ENCODE data around the gene MED8. TPM values are rescaled to one million over a fixed set of nuclear protein-coding genes. Genes with fewer than 3 reads are reported as not detected.

MED8 gene
- total and polyA plus RNA-seq, 9 of the 15 experiments (the other 6 are each of a cell fraction or from before 2014, with no cell fraction given), result 23.0 to 120 (median 56.4) TPM

DNA sequence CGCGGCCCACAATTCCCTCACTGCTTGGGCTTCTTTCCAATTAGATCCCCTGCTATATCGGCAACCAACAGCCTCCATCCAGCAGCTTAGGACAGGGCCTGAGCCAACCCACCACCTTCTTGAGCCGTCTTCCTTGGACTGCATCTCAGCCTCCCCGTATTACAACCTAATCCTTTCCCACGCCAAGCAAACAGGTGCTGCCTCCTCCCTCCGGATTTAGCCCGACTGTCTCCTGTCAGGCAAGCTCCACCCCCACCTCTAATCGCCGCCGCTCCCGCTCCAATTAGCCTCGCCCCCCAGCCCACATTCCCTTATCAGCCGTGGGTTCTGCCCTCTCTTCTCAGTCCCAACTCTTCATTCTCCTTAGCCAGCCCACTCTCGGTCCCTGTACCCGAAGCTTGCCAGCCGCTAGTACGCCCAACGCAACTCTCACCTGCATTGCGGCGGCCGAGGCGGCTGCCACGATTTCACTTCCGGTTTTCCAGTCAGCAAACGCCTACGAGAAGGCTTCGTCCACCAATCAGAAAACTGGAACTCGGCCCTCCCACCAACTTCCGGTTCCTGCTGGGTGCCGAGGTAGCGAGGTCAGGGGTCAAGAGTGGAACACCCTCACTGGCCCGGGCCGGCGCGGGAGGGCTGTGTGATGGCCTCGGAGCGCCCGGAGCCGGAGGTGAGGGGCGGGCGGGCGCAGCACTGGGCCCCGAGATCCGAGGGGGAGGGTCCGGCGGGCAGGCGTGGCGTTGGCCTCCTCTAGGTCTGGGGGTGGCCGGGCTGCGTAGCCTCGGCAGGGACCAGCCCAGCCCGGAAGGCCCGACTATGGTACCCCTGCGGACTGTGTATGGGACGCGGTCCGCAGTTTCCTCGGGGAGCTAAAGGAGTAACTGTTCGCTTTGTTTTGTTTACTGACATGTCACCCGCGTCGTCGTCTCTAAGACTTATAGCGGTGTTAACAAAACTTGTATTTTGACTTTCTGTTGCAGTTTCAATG lies at the start of gene MED8, which contains the start of gene SZT2 (continued):
- TF ChIP-seq POLR3A (IDR thresholded peaks at IDR 0.05; ENCODE audit: borderline replicate concordance, extremely low read depth, insufficient read depth, insufficient read length) (no peak), CCNT2 (IDR thresholded peaks at IDR 0.05; ENCODE audit: borderline replicate concordance, extremely low read depth, insufficient read length, low read depth, low read length) (peak; percentile 49), POLR2G (IDR thresholded peaks at IDR 0.05; ENCODE audit: low read depth, low read length) (peak; percentile 99), ZNF785 (CRISPR knock-in tag; IDR thresholded peaks at IDR 0.05) (no peak), TFAM (CRISPR knock-in tag; conservative IDR thresholded peaks at IDR 0.05) (no peak), CXXC5 (CRISPR knock-in tag; IDR thresholded peaks at IDR 0.05) (peak; percentile 89), TEAD4 (IDR thresholded peaks at IDR 0.05; ENCODE audit: low read length) (peak; percentile 26; the same call in 1 of the 2 replicates), TEAD4 (CRISPR knock-in tag; IDR thresholded peaks at IDR 0.05; ENCODE audit: borderline replicate concordance) (no peak), HCFC1 (IDR thresholded peaks at IDR 0.05; ENCODE audit: low read depth, low read length) (peak; percentile 73), BCL6 (CRISPR knock-in tag; IDR thresholded peaks at IDR 0.05) (no peak), ZNF143 (CRISPR knock-in tag; IDR thresholded peaks at IDR 0.05) (0 out of 2 replicates have a peak, but pooled peaks have one; percentile 7), ZNF232 (CRISPR knock-in tag; IDR thresholded peaks at IDR 0.05) (peak; percentile 15; the same call in 1 of the 2 replicates), MED1 (CRISPR knock-in tag; IDR thresholded peaks at IDR 0.05; ENCODE audit: borderline replicate concordance) (no peak), ARID1B (IDR thresholded peaks at IDR 0.05) (peak; percentile 73), ZNF395 (CRISPR knock-in tag; IDR thresholded peaks at IDR 0.05) (peak; percentile 40; the same call in 1 of the 2 replicates)
- TF ChIP-seq, protein P1, sequence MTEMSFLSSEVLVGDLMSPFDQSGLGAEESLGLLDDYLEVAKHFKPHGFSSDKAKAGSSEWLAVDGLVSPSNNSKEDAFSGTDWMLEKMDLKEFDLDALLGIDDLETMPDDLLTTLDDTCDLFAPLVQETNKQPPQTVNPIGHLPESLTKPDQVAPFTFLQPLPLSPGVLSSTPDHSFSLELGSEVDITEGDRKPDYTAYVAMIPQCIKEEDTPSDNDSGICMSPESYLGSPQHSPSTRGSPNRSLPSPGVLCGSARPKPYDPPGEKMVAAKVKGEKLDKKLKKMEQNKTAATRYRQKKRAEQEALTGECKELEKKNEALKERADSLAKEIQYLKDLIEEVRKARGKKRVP (CRISPR knock-in tag; IDR thresholded peaks at IDR 0.05), result peak; percentile 69; the same call in 1 of the 2 replicates
- TF ChIP-seq, protein P2, sequence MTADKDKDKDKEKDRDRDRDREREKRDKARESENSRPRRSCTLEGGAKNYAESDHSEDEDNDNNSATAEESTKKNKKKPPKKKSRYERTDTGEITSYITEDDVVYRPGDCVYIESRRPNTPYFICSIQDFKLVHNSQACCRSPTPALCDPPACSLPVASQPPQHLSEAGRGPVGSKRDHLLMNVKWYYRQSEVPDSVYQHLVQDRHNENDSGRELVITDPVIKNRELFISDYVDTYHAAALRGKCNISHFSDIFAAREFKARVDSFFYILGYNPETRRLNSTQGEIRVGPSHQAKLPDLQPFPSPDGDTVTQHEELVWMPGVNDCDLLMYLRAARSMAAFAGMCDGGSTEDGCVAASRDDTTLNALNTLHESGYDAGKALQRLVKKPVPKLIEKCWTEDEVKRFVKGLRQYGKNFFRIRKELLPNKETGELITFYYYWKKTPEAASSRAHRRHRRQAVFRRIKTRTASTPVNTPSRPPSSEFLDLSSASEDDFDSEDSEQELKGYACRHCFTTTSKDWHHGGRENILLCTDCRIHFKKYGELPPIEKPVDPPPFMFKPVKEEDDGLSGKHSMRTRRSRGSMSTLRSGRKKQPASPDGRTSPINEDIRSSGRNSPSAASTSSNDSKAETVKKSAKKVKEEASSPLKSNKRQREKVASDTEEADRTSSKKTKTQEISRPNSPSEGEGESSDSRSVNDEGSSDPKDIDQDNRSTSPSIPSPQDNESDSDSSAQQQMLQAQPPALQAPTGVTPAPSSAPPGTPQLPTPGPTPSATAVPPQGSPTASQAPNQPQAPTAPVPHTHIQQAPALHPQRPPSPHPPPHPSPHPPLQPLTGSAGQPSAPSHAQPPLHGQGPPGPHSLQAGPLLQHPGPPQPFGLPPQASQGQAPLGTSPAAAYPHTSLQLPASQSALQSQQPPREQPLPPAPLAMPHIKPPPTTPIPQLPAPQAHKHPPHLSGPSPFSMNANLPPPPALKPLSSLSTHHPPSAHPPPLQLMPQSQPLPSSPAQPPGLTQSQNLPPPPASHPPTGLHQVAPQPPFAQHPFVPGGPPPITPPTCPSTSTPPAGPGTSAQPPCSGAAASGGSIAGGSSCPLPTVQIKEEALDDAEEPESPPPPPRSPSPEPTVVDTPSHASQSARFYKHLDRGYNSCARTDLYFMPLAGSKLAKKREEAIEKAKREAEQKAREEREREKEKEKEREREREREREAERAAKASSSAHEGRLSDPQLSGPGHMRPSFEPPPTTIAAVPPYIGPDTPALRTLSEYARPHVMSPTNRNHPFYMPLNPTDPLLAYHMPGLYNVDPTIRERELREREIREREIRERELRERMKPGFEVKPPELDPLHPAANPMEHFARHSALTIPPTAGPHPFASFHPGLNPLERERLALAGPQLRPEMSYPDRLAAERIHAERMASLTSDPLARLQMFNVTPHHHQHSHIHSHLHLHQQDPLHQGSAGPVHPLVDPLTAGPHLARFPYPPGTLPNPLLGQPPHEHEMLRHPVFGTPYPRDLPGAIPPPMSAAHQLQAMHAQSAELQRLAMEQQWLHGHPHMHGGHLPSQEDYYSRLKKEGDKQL (CRISPR knock-in tag; IDR thresholded peaks at IDR 0.05; ENCODE audit: borderline replicate concordance), result no peak
